GM19025 (cell line): ENCODE measurements around the gene LDHAL6B.

Source experiments
- ATAC-seq: cut with Tn5 transposase; IDR thresholded peaks from one replicate; pipeline ENCODE4 v1.9.1; 2021; ENCODE audit warnings: mild to moderate bottlenecking, low read depth, moderate library complexity; ENCODE audit not compliant: unreplicated experiment

The LDHAL6B gene

GRCh38 chr15:59249816-59250215, 43.2 kb downstream of the LDHAL6B start:
- no peak for ATAC-seq

- ATAC-seq: no peak
Observed at GRCh38 chr15:59250249-59250648, 43.6 kb downstream of the LDHAL6B start.

GRCh38 chr15:59251001-59251845, 44.6 kb downstream of the LDHAL6B start:
- no peak for ATAC-seq

GRCh38 chr15:59252137-59252536, 45.5 kb downstream of the LDHAL6B start:
- ATAC-seq: no peak

GRCh38 chr15:59255680-59256336, 49.2 kb downstream of the LDHAL6B start:
- ATAC-seq: no peak

- ATAC-seq: no peak
Observed at GRCh38 chr15:59256482-59256881, 49.8 kb downstream of the LDHAL6B start.

GRCh38 chr15:59257140-59257539, 50.5 kb downstream of the LDHAL6B start:
- no peak for ATAC-seq
